Activated naive CD4-positive, alpha-beta T cell treated with anti-CD3 and anti-CD28 coated beads, Interleukin-2, amount 50 U/mL, for 72 hours (primary cell): Measurements from ENCODE around the gene BCL2L11. TPM values are rescaled to one million over a fixed set of nuclear protein-coding genes. Genes with fewer than 3 reads are reported as not detected.

ENCODE experiments used
- ATAC-seq, 2 donors: fragments of 150-1000 bp; cut with Tn5 transposase; 2 replicates each; pipeline ENCODE4 v1.10.0; 2021; ENCODE audit warnings: mild to moderate bottlenecking in 2 of 2, moderate library complexity in 2 of 2
- DNase-seq, 2 donors: peaks; one replicate each; pipeline ENCODE4 v3.0.0; 2021 to 2022; ENCODE audit warnings: low spot score in 2 of 2
- H3K27ac Mint-ChIP-seq, 2 donors: one replicate each; pipeline ENCODE4 v1.8.0; 2022; ENCODE audit warnings: mild to moderate bottlenecking in 2 of 2, mixed read lengths in 2 of 2
- H3K36me3 Mint-ChIP-seq, 2 donors: one replicate each; pipeline ENCODE4 v1.8.0; 2022; ENCODE audit warnings: mixed read lengths in 2 of 2
- H3K9me3 Mint-ChIP-seq, 2 donors: one replicate each; pipeline ENCODE4 v1.8.0; 2022; ENCODE audit warnings: mixed read lengths in 2 of 2
- total RNA-seq, 2 donors: library from RNA; stranded (reverse); gene quantifications; one replicate each; pipeline ENCODE4 v1.2.3, GENCODE V29; 2022

BCL2L11 gene
- total RNA-seq, 2 donors from 2014 or later, result 11.0 to 40.2 TPM

DNA sequence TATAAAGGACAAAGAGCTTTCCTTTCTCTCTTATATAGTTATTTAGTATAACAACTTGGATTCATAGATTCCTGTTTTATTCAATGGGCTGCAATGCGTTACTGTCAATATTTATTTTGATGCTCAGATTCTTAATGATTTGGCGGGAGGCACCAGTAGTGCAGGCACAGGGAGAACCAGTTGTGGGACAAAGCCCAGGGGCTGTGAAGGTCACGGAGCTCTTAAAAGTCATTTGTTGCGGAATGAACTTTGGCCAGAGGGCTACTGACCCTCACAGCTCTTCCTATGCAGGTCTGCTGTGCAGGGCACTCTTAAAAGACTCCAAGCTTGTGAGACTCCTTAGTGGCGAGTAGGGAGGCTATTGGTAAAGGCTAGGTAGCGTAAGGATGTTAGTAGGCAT is 34.0 kb downstream of the BCL2L11 start:
- H3K27ac Mint-ChIP-seq, result no peak overlapping the region
- no peak for ATAC-seq
- peaks cover 14 to 31% of the 10 kb centered on the region in 2 donors for H3K36me3 Mint-ChIP-seq
- DNase-seq, result no peak
- no peaks in the 10 kb centered on the region for H3K9me3 Mint-ChIP-seq

DNA sequence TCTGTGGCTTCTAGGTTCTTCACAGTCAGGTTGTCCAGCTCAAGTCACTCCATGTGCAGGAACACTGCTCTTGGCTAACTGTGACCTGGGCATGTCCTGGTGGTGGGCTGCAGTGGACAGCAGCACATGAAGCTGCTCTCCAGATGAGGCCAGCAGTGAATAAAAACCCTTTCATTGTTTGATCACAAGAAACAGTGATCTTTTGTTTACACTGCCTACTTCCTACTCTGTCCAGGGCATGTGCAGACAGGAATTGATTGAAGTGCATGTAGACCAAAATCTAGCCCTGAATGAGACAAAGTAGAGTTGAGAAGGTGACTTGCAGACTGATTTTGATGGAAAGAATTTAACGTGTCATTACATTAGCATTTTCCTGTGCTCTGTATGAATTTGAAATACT is 34.9 kb downstream of the BCL2L11 start:
- Mint-ChIP-seq H3K9me3 (no peaks in the 10 kb centered on the region), H3K36me3 (peaks cover 14 to 37% of the 10 kb centered on the region in 2 donors), H3K27ac (no peak overlapping the region)
- DNase-seq (no peak), ATAC-seq (no peak)

DNA sequence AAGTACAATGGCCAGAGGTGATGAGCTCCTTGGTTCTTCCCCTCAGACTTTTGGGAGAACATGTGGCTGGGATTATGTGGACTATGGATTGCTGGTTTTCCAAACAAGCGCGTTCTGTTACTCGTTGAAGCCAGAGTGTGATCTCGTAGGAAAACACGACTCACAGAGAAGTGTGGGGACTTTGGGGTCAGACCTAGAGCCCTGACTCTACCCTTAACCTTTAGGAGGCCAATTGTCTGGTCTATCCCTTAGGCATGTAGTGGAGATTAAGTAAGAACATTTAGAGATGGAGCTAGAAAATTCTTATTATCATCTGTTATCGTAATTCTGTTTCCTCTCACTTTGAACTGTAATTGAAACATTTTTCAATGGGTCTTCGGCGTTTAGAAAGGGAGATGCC is 35.8 kb downstream of the BCL2L11 start:
- ATAC-seq, result peak in 1 of 2 donors; percentile 60
- H3K36me3 Mint-ChIP-seq, result peaks cover 8 to 36% of the 10 kb centered on the region in 2 donors
- H3K27ac Mint-ChIP-seq, result no peak overlapping the region
- H3K9me3 Mint-ChIP-seq, result no peaks in the 10 kb centered on the region
- no peak for DNase-seq

DNA sequence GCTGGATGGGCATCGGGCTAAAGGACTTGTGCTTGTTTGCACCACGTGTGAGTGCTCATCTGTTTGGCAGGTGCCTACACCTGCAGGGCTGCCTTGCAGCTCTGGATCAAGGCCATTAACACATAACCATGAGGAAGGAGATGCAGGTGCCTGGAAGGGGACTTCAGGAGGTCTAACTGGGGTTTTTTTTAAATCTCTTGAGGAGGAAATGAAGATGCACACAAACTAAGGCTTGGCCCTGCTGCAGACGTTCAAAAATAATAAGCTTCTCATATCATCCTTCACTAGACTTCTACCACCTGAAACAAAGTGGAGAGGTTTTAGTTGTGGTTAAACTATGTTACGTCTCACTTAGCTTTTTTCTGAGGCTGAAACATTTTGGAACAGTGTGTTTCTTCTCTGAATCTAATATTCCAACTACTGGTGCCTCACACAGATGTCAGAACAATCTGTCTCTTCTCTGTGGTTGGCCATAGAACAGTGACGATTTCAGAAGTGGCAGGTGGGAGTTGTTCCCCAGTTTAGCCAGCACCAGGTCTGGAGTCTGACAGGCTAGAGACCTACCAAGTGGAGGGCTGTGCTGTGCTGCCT is 36.5 kb downstream of the BCL2L11 start:
- DNase-seq (no peak), ATAC-seq (peak; percentile 42 to 65)
- H3K9me3 Mint-ChIP-seq, result no peaks in the 10 kb centered on the region
- H3K27ac Mint-ChIP-seq, result no peak overlapping the region
- peaks cover 5 to 35% of the 10 kb centered on the region in 2 donors for H3K36me3 Mint-ChIP-seq

DNA sequence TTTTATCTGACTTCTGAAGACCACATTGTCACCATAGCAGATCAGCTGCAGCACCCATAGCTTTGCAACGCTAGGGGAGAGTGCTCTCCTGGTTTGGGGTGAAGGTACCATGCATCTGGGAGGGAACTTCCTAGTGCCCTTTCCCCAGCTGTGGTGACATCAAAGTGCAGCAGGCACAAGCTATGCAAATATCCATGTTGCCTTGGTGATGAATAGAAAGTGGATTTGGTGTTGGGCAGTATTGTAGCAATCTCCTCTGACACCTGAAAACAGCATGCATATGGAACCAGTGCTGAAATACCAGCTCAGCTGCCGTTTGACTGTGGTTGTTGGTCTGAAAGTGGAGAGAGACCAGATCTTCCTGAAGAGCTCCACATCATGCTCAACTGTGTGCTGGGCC is 37.1 kb downstream of the BCL2L11 start:
- peak; percentile 21 to 65 for ATAC-seq
- peaks cover 6 to 39% of the 10 kb centered on the region in 2 donors for H3K36me3 Mint-ChIP-seq
- H3K9me3 Mint-ChIP-seq, result no peaks in the 10 kb centered on the region
- no peak for DNase-seq
- no peak overlapping the region for H3K27ac Mint-ChIP-seq

DNA sequence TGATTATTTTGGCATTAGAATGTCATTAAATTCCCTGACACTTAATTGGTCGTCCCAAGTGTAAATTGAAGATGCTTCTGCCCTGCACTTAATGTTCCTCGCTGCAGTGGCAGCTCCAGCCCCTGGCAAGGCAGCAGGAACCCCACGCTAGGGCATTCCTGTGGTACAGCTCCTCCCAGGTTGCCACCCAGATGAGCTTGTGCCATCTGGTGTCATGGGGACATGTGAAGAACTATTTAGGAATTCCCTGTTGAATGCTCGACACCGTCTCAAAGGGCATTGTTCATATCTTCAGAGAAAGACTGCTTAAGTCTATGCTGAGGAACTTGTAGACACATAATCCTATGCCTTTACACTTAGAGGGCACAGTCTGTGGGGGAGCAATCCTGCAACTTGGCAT is 38.9 kb downstream of the BCL2L11 start:
- Mint-ChIP-seq H3K27ac (no peak overlapping the region), H3K36me3 (peaks cover 7 to 33% of the 10 kb centered on the region in 2 donors), H3K9me3 (no peaks in the 10 kb centered on the region)
- no peak for ATAC-seq
- DNase-seq, result no peak

DNA sequence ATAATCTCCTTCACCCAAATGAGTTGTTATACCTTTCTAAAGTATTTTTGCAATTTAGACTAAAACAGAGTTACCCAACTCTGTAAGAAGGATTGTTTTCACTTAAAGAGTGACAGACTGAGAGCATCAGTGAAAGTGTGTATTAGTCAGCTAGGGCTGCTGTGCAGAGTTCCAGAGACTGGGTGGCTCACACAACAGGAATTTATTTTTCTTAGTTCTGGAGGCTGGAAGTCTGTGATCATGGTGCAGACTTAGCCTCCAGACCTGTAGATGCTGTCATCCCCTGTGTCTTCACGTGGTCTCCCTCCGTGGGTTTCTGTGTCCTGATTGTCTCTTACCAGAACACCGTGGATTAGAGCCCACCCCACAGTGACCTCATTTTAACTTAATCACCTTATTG is 40.0 kb downstream of the BCL2L11 start:
- ATAC-seq, result no peak

DNA sequence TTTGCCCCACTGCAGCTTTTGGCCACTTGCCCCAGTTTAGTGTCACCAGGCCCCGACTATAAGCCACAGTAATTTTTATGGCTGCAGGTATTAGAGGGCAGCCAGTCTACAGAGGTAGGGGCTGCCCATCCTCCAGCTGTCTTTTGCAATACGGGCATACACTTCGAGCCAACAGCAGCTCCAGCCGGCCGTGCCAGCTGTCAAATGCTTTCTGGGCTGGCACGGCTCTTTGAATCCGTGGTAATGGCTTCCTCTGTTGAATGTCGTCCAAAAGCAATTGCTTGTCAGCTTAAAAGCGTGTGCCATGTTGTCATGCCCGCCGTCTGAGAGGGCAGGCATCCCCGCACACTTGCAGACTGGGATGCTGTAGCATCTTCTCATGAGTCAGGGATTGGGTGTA is 41.3 kb downstream of the BCL2L11 start:
- DNase-seq, result no peak
- peaks cover 16 to 34% of the 10 kb centered on the region in 2 donors for H3K36me3 Mint-ChIP-seq
- H3K27ac Mint-ChIP-seq, result no peak overlapping the region
- ATAC-seq, result no peak
- H3K9me3 Mint-ChIP-seq, result no peaks in the 10 kb centered on the region

More for the DNA sequence above, 40.0 kb downstream of the BCL2L11 start:
- no peak for DNase-seq
- H3K36me3 Mint-ChIP-seq, result peaks cover 16 to 38% of the 10 kb centered on the region in 2 donors
- H3K27ac Mint-ChIP-seq, result no peak overlapping the region
- no peaks in the 10 kb centered on the region for H3K9me3 Mint-ChIP-seq

DNA sequence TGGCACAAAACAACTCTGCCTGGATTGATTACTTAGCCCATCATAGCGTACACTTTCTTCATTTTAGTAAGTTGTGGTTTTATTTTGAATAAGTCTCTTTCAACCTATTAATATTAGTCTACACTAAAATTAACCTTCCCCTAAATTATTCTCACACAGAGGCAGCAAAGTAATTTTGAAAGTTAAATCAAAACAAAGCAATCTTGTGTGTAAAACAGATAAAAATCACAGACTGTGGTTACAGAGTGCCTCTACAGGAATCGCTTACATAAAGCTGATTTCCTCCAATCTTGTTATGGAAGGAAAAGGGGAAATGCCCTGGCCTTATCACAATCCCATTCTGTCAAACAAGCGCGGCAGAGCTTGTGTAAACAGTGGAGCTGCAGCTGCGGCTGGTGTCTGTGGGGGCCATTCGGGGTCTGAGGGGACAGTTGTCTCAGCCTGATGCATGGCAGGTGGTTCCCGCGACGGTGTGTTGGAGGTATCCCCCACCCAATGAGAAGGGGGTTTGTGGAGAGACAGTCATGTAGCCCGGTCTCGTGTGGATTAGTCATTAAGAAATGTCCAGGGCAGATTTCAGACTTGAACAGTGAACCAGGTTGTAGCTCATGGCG is 42.1 kb downstream of the BCL2L11 start:
- Mint-ChIP-seq H3K27ac (no peak overlapping the region), H3K9me3 (no peaks in the 10 kb centered on the region), H3K36me3 (peaks cover 16 to 34% of the 10 kb centered on the region in 2 donors)
- DNase-seq (no peak), ATAC-seq (peak; percentile 62 to 71)

DNA sequence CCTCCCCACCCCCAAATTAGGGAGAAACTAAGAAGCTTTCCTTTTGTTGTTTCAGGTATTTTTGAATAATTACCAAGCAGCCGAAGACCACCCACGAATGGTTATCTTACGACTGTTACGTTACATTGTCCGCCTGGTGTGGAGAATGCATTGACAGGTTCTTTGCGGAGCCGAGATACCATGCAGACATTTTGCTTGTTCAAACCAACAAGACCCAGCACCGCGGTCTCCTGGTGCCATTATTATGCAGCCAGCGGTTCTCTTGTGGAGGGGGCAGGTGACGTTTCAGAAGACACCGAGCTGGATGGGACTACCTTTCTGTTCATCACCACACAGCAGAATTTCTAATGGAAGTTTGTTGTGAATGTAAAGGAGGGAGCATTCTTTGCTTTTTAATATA is 43.4 kb downstream of the BCL2L11 start:
- DNase-seq (no peak), ATAC-seq (no peak)
- Mint-ChIP-seq H3K27ac (no peak overlapping the region), H3K9me3 (no peaks in the 10 kb centered on the region), H3K36me3 (peaks cover 16 to 30% of the 10 kb centered on the region in 2 donors)

DNA sequence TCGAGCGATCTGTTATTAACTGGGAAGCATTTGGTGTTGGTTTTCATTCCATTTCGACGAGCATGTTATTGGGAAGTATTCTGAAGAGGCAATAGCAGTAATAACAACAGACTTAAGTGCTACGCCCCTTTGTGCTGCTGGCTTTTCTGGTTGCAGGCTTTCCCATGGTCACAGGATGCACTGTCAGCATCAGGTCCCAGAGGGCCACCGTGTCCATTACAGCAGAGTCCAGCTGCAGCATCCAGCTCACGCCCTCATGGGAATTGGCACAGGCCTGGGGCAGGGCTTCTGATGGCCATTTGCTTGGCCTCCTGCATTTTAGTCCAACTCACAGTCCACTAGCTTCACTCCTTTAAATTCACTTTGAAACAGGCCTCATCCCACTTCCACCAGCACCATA is 44.4 kb downstream of the BCL2L11 start:
- DNase-seq (no peak), ATAC-seq (no peak)
- peaks cover 16 to 25% of the 10 kb centered on the region in 2 donors for H3K36me3 Mint-ChIP-seq
- no peaks in the 10 kb centered on the region for H3K9me3 Mint-ChIP-seq
- H3K27ac Mint-ChIP-seq, result no peak overlapping the region

DNA sequence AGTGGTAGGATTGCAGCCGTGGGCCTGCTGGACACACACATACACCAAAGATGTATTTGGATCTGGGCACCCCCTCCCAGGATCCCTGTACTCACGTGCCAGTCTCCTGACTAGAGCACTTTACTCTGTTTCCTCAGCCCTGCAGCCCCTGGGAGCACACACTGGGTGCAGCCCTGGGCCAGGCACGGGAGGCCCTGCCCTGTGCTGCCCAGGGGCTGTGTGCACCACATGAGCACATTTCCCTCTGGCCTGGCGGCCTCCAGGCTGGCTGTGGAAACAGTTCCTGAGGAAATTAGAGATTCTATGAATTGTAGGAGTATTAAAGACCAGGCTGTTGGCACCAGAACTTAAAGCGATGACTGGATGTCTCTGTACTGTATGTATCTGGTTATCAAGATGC is 45.4 kb downstream of the BCL2L11 start:
- ATAC-seq (no peak), DNase-seq (no peak)
- no peaks in the 10 kb centered on the region for H3K9me3 Mint-ChIP-seq
- peaks cover 16 to 21% of the 10 kb centered on the region in 2 donors for H3K36me3 Mint-ChIP-seq
- H3K27ac Mint-ChIP-seq, result no peak overlapping the region

DNA sequence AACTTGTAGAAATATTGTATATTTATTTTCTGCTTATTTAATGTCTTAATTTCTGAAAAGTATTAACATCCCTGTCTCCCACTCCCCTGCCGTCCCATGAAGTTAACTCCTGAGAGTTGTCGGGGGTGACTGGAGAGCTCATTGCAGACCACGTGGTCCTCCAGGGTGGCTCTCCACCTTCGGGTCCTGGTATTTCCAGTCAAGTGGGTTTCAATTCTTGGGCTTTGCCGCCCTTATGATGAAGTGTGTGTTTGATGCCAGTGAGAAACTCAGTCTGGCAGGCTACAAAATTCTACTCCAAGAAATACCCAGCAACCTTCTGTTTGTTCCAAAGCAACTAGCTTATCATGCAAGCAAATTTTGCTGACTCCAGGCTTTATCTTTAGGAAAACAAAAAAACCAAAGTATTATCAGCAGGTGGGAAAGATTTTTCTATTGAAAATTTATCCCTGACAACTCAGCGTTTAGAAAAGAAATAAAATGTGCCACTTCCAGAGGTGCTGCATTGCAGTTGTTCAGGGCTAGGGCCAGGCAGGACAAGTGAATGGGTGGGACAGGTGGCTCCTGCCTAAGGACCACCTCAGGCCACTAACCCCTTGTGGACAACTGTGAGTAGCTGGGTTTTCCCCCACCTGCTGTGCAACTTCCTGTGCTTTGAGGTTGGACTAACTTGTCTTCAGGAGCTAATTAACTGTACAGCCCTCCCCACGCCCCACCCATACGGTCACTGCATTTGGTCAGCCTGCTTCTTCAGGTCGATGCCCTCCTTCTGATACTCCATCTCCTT is 46.6 kb downstream of the BCL2L11 start:
- Mint-ChIP-seq H3K9me3 (no peaks in the 10 kb centered on the region), H3K36me3 (peaks cover 15 to 16% of the 10 kb centered on the region in 2 donors), H3K27ac (no peak overlapping the region)
- DNase-seq (no peak), ATAC-seq (no peak)

DNA sequence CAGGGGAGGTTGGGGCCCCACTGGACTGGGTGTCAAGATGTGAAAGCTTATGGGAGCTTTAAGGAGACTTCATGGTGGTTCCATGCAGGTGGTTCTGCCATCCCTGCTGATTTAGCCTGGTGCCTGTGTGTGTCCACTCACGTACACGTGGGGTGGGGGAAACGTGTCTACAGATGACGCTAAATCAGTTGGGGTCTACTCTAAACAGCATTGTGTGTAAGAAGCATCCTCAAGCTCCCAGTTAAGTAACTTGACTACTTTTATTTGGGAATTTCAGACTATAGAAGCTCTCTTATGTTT is 47.1 kb downstream of the BCL2L11 start:
- no peak for DNase-seq
- ATAC-seq, result no peak
- Mint-ChIP-seq H3K9me3 (no peaks in the 10 kb centered on the region), H3K27ac (no peak overlapping the region), H3K36me3 (peaks cover 11 to 15% of the 10 kb centered on the region in 2 donors)

DNA sequence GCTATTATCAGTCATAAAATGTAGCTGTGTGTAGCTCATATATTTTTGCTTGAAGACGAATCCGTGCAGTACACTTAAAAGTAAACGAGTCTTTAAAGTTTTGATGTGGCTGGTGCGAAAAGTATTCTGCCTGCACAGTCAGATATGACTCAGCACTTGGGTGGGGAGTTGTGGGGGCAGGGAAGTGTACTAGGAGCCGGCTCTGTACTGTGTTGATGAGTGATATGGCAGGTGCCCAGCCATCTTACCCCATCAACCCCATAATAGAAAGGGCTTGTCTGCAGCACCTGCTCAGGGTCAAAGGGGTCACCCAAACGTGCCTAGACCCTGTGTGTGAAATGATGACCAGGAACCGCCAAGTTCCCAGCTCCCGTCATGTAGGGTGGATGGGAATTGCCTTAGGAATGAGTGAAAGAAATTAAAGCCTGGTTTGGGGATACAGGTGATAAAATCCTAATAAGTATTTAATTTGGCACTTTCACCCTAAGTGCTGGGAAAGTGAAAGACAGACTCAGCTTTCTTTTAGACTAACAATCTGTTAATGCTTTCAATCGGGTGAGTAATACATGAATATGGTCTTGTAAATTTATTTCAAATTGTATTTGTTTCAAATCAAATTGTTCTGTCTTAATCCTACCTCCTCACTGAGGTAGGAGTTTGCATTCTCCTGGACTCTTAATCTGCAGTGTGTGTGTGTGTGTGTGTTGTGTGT is 48.0 kb downstream of the BCL2L11 start:
- ATAC-seq, result peak; percentile 86 to 98
- no peaks in the 10 kb centered on the region for H3K9me3 Mint-ChIP-seq
- DNase-seq, result peak in 1 of 2 donors; percentile 73
- H3K36me3 Mint-ChIP-seq, result peaks cover 9% of the 10 kb centered on the region in 2 donors
- no peak overlapping the region for H3K27ac Mint-ChIP-seq

DNA sequence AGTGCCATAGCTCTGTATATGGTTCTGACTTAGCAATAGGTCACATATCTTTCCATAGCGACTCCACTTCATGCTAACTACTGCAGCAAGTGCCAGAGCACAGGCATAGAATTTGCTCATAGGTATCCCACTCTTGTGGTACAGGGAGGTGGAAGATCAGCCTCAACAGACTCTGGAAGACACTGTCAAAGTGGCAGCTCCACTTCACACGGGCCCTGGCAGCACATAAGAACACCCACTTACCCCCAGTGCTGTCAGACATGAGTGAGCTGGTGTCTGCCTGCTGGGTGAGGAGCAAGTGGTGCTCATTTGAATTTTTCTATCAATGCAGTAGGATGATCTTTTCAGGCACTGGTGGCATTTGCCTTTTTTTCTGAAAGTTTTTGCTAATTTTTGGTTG is 48.6 kb downstream of the BCL2L11 start:
- H3K27ac Mint-ChIP-seq, result no peak overlapping the region
- peaks cover 9% of the 10 kb centered on the region in 2 donors for H3K36me3 Mint-ChIP-seq
- ATAC-seq, result peak in 1 of 2 donors; percentile 15

DNA sequence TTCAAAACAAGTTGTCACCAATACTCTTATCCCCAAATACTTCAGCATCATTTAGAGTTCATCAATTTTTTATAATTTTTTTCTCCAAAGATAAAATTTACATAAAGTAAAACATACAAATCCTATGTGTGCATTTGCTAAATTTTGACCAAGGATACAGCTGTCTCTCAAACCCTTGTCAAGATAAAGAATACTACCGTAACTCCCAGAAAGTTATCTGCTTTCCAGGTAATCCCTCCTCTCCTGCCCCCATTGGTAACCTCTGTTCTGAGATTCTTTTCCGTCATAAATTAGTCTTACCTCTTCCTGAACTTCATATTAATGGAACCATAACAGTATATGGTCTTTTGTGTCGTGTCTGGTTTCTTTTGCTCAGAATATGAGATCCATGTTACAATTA is 49.2 kb downstream of the BCL2L11 start:
- Mint-ChIP-seq H3K9me3 (no peaks in the 10 kb centered on the region), H3K36me3 (peaks cover 7% of the 10 kb centered on the region in 2 donors)
- DNase-seq, result no peak

More for the DNA sequence above, 48.6 kb downstream of the BCL2L11 start:
- DNase-seq, result no peak
- H3K9me3 Mint-ChIP-seq, result no peaks in the 10 kb centered on the region

More for the DNA sequence above, 49.2 kb downstream of the BCL2L11 start:
- no peak overlapping the region for H3K27ac Mint-ChIP-seq
- ATAC-seq, result no peak
